Measurements from ENCODE around the gene ARFGEF2.
A peak's percentile ranks its signal among the peaks of the same experiment; 100 is the strongest.

ARFGEF2 gene

DNA sequence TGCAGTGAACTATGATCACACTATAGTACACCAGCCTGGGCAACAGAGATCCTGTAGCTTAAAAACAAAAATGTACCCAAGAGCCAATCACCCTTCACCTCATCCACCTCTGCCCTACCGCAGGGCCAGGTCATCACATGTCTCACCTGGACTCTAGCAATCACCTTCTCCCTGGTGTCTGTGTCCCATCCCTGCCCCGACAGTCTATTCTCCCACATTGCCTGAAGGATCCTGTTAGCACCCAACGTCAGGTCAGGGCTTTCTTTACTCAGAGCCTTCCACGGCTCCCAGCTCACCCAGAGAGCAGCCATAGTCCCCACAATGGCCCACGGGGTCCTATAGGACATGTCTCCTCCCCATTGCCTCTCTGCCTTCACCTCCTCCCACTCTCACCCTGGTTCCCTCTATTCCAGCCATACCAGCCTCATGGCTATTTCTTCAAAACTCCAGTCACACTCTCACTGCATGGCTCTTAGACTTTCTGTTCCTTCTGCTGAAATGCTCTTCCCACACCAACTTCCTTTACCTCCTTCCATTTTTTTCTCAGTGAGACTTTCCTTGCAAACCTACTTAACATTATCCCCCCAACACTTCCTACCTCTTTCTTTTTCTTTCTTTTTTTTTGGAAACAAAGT is 22.5 kb upstream of the ARFGEF2 start:
- TF ChIP-seq, protein P1, sequence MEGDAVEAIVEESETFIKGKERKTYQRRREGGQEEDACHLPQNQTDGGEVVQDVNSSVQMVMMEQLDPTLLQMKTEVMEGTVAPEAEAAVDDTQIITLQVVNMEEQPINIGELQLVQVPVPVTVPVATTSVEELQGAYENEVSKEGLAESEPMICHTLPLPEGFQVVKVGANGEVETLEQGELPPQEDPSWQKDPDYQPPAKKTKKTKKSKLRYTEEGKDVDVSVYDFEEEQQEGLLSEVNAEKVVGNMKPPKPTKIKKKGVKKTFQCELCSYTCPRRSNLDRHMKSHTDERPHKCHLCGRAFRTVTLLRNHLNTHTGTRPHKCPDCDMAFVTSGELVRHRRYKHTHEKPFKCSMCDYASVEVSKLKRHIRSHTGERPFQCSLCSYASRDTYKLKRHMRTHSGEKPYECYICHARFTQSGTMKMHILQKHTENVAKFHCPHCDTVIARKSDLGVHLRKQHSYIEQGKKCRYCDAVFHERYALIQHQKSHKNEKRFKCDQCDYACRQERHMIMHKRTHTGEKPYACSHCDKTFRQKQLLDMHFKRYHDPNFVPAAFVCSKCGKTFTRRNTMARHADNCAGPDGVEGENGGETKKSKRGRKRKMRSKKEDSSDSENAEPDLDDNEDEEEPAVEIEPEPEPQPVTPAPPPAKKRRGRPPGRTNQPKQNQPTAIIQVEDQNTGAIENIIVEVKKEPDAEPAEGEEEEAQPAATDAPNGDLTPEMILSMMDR (IDR thresholded peaks at IDR 0.05; ENCODE audit: extremely low read depth, insufficient read depth, missing control alignments): no peak
- in situ Hi-C loops (cut with MboI; ENCODE audit: low pct_unique_long_range_greater_than_20kb, low sequenced_read_pairs, unreplicated experiment): no loop called here
- DNase-seq (ENCODE audit: low spot score): no peak

DNA sequence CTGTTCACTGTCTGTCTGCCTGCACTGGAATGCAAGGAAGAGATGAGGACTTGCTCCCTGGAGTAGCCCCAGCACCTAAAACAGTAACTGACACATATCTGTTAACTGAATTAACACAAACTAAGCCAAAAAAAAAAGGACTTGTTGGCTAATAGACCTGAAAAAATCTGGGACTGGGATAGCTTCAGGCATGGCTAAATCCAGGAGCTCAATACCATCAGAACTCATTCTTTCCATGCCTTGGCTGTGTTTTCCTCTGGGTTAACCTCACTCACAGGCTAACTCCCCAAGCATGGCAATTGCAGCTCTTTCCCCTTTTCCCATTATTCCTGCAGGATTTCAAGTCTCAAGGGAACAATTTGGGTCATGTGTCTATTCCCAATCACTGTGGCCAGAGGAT is 21.6 kb upstream of the ARFGEF2 start:
- no peak for DNase-seq (ENCODE audit: low spot score)
- in situ Hi-C loops (cut with MboI; ENCODE audit: low pct_unique_long_range_greater_than_20kb, low sequenced_read_pairs, unreplicated experiment): no loop called here
- TF ChIP-seq, protein P1 (IDR thresholded peaks at IDR 0.05; ENCODE audit: extremely low read depth, insufficient read depth, missing control alignments): no peak

DNA sequence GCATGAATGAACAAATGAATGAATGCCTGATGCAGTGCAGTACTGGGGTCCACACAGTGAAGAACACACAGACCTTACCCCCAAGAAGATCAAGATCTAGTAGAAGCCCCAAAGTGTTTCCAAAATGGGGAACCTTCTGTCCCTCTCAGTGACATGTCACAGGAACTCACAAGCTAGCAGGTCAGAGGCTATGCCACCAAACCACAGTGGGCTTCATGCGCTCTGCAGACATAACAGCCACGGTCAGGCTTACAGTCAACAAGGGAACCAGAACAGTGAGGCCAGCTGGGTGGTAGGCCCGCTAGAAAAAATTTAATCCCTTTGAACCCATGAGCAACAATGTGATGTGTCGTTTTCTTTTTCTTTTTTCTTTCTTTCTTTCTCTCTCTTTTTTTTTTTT is 20.2 kb upstream of the ARFGEF2 start:
- TF ChIP-seq, protein P1 (IDR thresholded peaks at IDR 0.05; ENCODE audit: extremely low read depth, insufficient read depth, missing control alignments): no peak
- in situ Hi-C loops (cut with MboI; ENCODE audit: low pct_unique_long_range_greater_than_20kb, low sequenced_read_pairs, unreplicated experiment): no loop called here
- no peak for DNase-seq (ENCODE audit: low spot score)

DNA sequence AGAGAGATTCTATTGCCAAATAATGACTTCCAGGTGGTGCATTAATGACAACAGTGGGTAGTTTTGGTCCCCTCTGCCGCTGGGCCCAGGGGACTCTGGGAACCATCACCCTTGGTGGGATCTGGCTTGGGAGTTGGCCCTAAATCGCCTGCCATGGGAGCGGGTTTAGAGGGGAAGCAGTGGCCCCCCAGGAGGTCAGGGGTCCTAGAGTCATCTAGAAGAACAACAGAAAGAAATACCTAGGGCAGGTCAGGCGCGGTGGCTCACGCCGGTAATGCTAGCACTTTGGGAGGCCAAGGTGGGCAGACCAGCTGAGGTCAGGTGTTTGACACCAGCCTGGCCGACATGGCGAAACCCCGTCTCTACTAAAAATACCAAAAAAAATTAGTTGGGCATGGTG is 17.8 kb upstream of the ARFGEF2 start:
- in situ Hi-C loops (cut with MboI; ENCODE audit: low pct_unique_long_range_greater_than_20kb, low sequenced_read_pairs, unreplicated experiment): no loop called here
- DNase-seq (ENCODE audit: low spot score): no peak
- TF ChIP-seq, protein P1 (IDR thresholded peaks at IDR 0.05; ENCODE audit: extremely low read depth, insufficient read depth, missing control alignments): no peak

DNA sequence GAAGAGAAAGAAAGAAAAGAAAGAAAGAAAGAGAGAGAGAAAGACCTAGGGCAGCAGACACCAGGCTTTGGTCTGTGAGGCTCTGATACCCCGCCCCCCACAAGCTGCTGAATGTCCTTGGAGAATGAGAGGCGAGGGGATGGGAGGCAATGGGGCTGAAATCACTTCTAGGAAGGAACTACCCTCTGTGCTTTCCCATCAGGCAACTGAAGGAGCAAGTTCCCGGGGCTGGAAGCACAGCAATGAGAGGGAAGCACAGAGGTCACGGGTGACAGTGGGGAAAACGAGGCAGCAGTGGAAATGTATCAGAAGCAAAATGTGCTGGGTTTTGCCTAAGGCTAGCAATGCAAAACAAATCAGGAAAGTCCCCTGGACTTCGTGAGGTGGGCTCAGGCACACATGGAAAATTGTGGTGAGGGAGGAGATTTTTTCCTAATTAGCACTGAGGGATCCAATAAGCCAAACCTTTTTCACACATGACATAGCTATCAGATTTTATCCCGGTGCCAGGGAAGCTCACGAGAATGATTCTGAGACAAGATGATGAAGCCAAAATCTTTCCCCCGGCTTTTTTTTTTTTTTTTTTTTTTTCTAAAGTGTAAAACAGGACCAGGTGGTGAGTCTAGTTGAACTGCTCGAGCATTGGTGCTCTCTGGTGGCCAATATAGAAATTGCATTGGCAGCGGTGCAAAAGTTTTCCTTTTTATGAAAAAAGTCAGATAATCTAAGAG is 16.8 kb upstream of the ARFGEF2 start:
- in situ Hi-C loops (cut with MboI; ENCODE audit: low pct_unique_long_range_greater_than_20kb, low sequenced_read_pairs, unreplicated experiment): loop anchor here (5.0 kb wide), 1 partner anchor 247 kb away; no protein-coding TSS in a partner anchor
- TF ChIP-seq, protein P1 (IDR thresholded peaks at IDR 0.05; ENCODE audit: extremely low read depth, insufficient read depth, missing control alignments): peak; percentile 78
- DNase-seq (ENCODE audit: low spot score): peak; percentile 68

DNA sequence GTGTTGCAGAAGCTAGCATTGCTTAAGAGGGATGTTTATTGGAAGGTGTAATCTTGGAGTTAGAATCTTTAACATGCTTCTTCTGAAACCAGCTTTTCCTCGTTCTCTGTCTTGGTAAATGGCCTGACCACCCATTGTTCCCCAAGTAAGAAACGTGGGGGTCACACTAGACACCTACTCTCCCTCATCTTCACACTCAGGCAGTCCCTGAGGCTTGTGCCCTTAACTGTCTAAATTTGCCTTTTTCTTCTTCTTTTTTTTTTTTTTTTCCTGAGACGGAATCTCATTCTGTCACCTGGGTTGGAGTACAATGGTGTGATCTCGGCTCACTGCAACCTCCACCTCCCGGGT is 16.2 kb upstream of the ARFGEF2 start:
- in situ Hi-C loops (cut with MboI; ENCODE audit: low pct_unique_long_range_greater_than_20kb, low sequenced_read_pairs, unreplicated experiment): loop anchor here (5.0 kb wide), 1 partner anchor 248 kb away; no protein-coding TSS in a partner anchor
- TF ChIP-seq, protein P1 (IDR thresholded peaks at IDR 0.05; ENCODE audit: extremely low read depth, insufficient read depth, missing control alignments): no peak
- no peak for DNase-seq (ENCODE audit: low spot score)
